HEK293 (cell line): ENCODE results near the gene PLA2G4E.

ENCODE experiments used
- CTCF ChIP-seq: fragments of 450-650 bp; formaldehyde crosslinking; IDR thresholded peaks from 2 replicates; pipeline ENCODE4 v1.5.1; 2016; ENCODE audit warnings: missing biosample characterization, missing genetic modification characterization
- HOXC10 ChIP-seq: sonication (generic); formaldehyde crosslinking; IDR thresholded peaks from 2 replicates; pipeline ENCODE4 v1.8.1; 2023; ENCODE audit warnings: mild to moderate bottlenecking, missing genetic modification reagents
- KLF7 ChIP-seq: fragments of 450-650 bp; formaldehyde crosslinking; IDR thresholded peaks from 2 replicates; pipeline ENCODE4 v1.5.1; 2016; ENCODE audit warnings: missing biosample characterization, missing genetic modification characterization, borderline replicate concordance
- MZF1 ChIP-seq: fragments of 450-650 bp; formaldehyde crosslinking; IDR thresholded peaks from 2 replicates; pipeline ENCODE4 v1.5.1; 2017; ENCODE audit warnings: missing biosample characterization, missing genetic modification characterization, borderline replicate concordance
- ZNF580 ChIP-seq: fragments of 450-650 bp; formaldehyde crosslinking; IDR thresholded peaks from 2 replicates; pipeline ENCODE4 v1.5.1; 2016; ENCODE audit warnings: missing biosample characterization, missing genetic modification characterization
- ZNF660 ChIP-seq: fragments of 450-650 bp; IDR thresholded peaks from 2 replicates; pipeline ENCODE4 v1.5.1; 2018; ENCODE audit warnings: missing biosample characterization, mild to moderate bottlenecking, missing genetic modification characterization
- TF ChIP-seq, protein P1 (sequence below): fragments of 450-650 bp; formaldehyde crosslinking; IDR thresholded peaks from 2 replicates; pipeline ENCODE4 v1.5.1; 2016; ENCODE audit warnings: missing biosample characterization, missing genetic modification characterization
- TF ChIP-seq, protein P2 (sequence below): fragments of 450-650 bp; formaldehyde crosslinking; IDR thresholded peaks from 2 replicates; pipeline ENCODE4; 2016; ENCODE audit warnings: missing biosample characterization, missing genetic modification characterization

DNA sequence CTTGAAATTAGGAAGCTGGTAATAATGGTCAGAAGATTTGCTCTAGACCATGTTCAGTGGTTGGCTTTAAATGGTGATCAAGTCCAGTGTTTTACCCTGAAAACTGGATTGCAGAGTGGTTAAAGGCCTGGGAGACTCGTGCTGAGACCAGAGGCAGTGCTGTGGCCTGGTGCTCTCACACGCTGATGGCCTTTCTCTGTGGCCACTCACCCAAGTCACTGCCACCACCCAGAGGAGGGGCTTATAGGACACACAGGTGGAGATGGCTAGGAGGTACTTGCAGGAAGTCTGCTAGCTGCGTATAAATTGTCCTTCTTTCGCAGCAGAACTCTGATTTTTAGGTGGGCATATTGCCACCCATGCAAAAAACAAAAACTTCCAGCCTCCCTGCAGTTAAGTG, 42.3 kb downstream of the PLA2G4E start:
- TF ChIP-seq HOXC10 (CRISPR knock-in tag), result no peak
- TF ChIP-seq, protein P1, sequence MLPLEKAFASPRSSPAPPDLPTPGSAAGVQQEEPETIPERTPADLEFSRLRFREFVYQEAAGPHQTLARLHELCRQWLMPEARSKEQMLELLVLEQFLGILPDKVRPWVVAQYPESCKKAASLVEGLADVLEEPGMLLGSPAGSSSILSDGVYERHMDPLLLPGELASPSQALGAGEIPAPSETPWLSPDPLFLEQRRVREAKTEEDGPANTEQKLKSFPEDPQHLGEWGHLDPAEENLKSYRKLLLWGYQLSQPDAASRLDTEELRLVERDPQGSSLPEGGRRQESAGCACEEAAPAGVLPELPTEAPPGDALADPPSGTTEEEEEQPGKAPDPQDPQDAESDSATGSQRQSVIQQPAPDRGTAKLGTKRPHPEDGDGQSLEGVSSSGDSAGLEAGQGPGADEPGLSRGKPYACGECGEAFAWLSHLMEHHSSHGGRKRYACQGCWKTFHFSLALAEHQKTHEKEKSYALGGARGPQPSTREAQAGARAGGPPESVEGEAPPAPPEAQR (tag by site-specific recombination), result no peak
- TF ChIP-seq CTCF, result no peak
- TF ChIP-seq KLF7 (tag by site-specific recombination), result no peak
- no peak for TF ChIP-seq ZNF660
- TF ChIP-seq, protein P2, sequence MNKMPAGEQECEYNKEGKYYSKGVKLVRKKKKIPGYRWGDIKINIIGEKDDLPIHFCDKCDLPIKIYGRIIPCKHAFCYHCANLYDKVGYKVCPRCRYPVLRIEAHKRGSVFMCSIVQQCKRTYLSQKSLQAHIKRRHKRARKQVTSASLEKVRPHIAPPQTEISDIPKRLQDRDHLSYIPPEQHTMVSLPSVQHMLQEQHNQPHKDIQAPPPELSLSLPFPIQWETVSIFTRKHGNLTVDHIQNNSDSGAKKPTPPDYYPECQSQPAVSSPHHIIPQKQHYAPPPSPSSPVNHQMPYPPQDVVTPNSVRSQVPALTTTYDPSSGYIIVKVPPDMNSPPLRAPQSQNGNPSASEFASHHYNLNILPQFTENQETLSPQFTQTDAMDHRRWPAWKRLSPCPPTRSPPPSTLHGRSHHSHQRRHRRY (tag by site-specific recombination), result no peak
- TF ChIP-seq MZF1, result no peak
- TF ChIP-seq ZNF580, result no peak
